Type B pancreatic cell (in vitro differentiated cells): Measurements from ENCODE around the gene RPUSD4. TPM values are rescaled to one million over a fixed set of nuclear protein-coding genes. Genes with fewer than 3 reads are reported as not detected.

Source experiments
- DNase-seq: peaks from one replicate; pipeline ENCODE4 v3.0.0; 2021; ENCODE audit warnings: mixed read lengths; ENCODE audit not compliant: unreplicated experiment; ENCODE audit errors: extremely low spot score
- H3K27ac Mint-ChIP-seq: 2 replicates; pipeline ENCODE4 v1.8.0; 2021; ENCODE audit warnings: mild to moderate bottlenecking, mixed read lengths
- H3K27me3 Mint-ChIP-seq: 2 replicates; pipeline ENCODE4 v1.8.0; 2021; ENCODE audit warnings: mixed read lengths
- H3K36me3 Mint-ChIP-seq: 2 replicates; pipeline ENCODE4 v1.8.0; 2021; ENCODE audit warnings: mixed read lengths
- H3K4me1 Mint-ChIP-seq: one replicate; pipeline ENCODE4 v1.8.0; 2021; ENCODE audit warnings: mixed read lengths; ENCODE audit not compliant: unreplicated experiment
- H3K4me3 Mint-ChIP-seq: 2 replicates; pipeline ENCODE4 v1.8.0; 2021; ENCODE audit warnings: mild to moderate bottlenecking, mixed read lengths
- H3K9me3 Mint-ChIP-seq: 2 replicates; pipeline ENCODE4 v1.8.0; 2021; ENCODE audit warnings: mixed read lengths
- total RNA-seq: library from RNA; stranded (reverse); gene quantifications from 2 replicates; pipeline ENCODE4 v1.2.1, GENCODE V29; 2021; ENCODE audit warnings: low replicate concordance
- TF ChIP-seq, protein P1 (sequence below): fragments of 200-600 bp; sonication (generic); conservative IDR thresholded peaks from 2 replicates; pipeline ENCODE4 v1.5.0; 2021; ENCODE audit warnings: antibody characterized with exemption, mild to moderate bottlenecking

RPUSD4 gene
- total RNA-seq, 1 donor from 2014 or later, result 41.7 TPM

DNA sequence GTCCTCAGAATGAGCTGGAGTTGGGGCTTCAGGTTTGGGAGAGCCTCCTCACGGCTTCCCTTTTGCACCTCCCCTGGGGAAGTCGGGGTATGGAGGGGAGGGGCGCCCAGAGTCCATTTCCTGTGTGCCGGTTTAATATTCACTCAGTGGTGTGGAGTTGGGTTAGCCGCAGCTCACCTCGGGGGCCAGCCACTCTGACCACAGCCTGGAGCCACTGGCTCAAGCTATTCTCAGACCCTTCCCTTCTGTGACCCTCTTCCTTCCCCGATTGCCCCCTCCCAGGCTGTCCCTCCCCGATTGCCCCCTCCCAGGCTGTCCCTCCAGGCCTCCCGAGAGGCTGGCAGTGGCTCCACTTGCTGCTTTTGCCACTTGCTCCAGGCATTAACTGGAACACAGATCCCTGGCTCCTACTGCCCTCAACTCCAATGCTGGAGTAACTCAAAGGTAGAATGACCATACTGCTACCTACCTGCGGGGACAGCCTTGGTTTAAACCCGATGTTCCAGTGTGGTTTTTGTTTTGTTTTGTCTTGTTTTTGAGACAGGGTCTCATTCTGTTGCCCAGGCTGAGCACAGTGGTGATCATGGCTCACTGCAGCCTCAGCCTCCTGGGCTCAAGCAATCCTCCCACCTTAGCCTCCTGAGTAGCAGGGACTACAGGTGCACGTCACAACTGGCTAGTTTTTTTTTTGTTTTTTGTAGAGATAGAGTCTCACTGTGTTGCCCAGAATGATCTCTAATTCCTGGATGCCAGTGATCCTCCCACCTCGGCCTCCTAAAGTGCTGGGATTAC is 29.3 kb downstream of the RPUSD4 start:
- no peak for DNase-seq
- TF ChIP-seq, protein P1, sequence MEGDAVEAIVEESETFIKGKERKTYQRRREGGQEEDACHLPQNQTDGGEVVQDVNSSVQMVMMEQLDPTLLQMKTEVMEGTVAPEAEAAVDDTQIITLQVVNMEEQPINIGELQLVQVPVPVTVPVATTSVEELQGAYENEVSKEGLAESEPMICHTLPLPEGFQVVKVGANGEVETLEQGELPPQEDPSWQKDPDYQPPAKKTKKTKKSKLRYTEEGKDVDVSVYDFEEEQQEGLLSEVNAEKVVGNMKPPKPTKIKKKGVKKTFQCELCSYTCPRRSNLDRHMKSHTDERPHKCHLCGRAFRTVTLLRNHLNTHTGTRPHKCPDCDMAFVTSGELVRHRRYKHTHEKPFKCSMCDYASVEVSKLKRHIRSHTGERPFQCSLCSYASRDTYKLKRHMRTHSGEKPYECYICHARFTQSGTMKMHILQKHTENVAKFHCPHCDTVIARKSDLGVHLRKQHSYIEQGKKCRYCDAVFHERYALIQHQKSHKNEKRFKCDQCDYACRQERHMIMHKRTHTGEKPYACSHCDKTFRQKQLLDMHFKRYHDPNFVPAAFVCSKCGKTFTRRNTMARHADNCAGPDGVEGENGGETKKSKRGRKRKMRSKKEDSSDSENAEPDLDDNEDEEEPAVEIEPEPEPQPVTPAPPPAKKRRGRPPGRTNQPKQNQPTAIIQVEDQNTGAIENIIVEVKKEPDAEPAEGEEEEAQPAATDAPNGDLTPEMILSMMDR, result no peak
- Mint-ChIP-seq H3K4me1 (peaks cover 22% of the 10 kb centered on the region), H3K27ac (no peak overlapping the region), H3K36me3 (peaks cover 5% of the 10 kb centered on the region), H3K4me3 (no peak overlapping the region), H3K27me3 (peaks cover 2% of the 10 kb centered on the region), H3K9me3 (no peaks in the 10 kb centered on the region)

DNA sequence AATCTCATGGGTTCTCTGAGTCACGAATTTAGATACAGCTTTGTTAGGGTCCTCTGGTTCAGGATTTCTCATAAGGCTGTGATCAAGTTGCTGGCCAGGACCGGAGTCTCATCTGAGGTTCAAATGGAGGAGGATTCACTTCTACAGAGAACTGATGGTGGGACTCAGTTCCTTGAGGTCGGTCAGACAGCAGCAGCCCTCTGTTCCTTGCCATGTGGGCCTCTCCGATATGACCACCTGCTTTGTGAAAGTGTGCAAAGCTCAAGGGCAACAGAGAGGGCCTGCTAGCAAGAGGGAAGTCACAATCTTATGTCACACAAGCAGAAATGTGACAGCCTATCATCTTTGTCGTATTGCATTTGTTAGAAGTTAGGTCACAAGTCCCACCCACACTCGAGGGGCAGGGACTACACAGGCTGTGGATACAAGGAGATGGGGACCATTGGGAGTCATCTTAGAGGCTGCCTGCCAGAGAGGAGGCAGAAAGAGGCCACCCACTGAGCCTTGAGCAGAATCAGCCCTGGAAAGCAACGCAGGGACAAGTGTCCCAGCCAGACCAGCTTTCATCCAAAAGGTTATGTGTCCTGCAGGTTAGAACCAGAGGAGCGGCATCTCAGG is 34.5 kb downstream of the RPUSD4 start:
- H3K27ac Mint-ChIP-seq, result no peak overlapping the region
- DNase-seq, result no peak
- no peak overlapping the region for H3K4me3 Mint-ChIP-seq
- peaks cover 2% of the 10 kb centered on the region for H3K27me3 Mint-ChIP-seq
- TF ChIP-seq, protein P1, result no peak
- H3K36me3 Mint-ChIP-seq, result peaks cover 3% of the 10 kb centered on the region
- H3K9me3 Mint-ChIP-seq, result no peaks in the 10 kb centered on the region
- H3K4me1 Mint-ChIP-seq, result peaks cover 14% of the 10 kb centered on the region

DNA sequence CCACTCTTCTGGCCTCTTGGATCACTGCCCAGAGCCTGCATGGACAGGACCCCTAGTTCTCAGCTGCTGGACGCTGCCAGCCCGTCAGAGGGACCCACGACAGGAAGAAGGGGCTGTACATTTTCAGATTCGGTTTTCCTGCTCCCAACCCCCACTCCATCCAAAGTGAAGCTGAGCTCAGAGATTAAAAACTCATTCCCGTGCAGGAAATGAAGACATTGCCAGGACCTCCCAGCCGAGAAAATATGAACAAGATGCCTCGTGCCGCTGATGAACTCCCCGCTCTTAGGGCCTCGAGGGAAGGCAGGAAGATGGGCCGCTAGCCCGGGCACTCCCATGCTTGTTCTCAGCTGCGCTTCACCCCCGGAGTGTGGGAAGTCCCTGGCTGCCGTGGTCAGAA is 36.1 kb downstream of the RPUSD4 start:
- H3K27me3 Mint-ChIP-seq, result peaks cover 2% of the 10 kb centered on the region
- TF ChIP-seq, protein P1, result no peak
- peaks cover 3% of the 10 kb centered on the region for H3K36me3 Mint-ChIP-seq
- DNase-seq, result no peak
- H3K9me3 Mint-ChIP-seq, result no peaks in the 10 kb centered on the region
- H3K27ac Mint-ChIP-seq, result no peak overlapping the region
- H3K4me1 Mint-ChIP-seq, result peaks cover 14% of the 10 kb centered on the region
- no peak overlapping the region for H3K4me3 Mint-ChIP-seq

DNA sequence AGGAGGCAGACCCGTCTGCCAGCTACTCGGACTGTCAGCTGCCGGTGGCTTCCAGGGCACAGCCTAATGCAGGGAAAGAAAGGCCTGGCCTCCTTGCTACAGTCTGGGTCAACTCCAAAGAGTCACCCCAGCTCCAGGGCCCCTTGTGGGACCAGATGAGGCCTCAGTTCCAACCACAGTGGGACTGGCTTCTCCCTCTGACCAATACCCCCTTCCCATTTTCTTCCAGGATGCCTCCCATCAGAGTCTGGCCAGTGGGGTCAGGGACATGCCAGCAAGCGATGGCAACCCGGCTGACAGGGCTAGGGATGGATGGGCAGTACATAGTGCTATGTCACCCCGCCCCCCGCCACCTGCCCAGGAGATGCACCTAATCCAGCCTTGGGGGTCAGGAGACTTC is 36.6 kb downstream of the RPUSD4 start:
- H3K27ac Mint-ChIP-seq, result no peak overlapping the region
- no peaks in the 10 kb centered on the region for H3K9me3 Mint-ChIP-seq
- H3K36me3 Mint-ChIP-seq, result peaks cover 3% of the 10 kb centered on the region
- H3K4me3 Mint-ChIP-seq, result no peak overlapping the region
- TF ChIP-seq, protein P1, result no peak
- peaks cover 2% of the 10 kb centered on the region for H3K27me3 Mint-ChIP-seq
- no peak for DNase-seq
- peaks cover 15% of the 10 kb centered on the region for H3K4me1 Mint-ChIP-seq

DNA sequence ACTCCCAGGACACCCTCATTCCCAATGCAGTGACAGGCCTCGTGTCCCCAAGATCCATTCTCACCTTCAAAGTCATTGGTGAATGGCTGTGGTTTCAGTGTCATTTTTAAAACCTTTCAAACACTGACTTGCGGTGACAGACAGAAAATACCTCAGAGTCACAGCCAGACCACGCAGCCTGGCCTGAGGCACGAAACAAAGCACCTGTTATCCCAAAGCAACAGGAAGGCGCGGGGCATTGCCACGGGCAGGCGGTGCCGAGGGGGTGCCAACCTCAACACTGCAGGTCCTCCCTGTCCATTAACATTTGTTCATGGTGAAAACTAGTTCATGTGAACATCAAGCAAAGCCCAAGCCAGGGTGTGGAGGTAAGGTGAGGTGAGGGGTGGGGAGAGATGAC is 38.2 kb downstream of the RPUSD4 start:
- TF ChIP-seq, protein P1, result no peak
- peaks cover 5% of the 10 kb centered on the region for H3K9me3 Mint-ChIP-seq
- no peak overlapping the region for H3K27ac Mint-ChIP-seq
- peaks cover 23% of the 10 kb centered on the region for H3K4me1 Mint-ChIP-seq
- H3K4me3 Mint-ChIP-seq, result no peak overlapping the region
- peaks cover 2% of the 10 kb centered on the region for H3K27me3 Mint-ChIP-seq
- no peak for DNase-seq
- peaks cover 3% of the 10 kb centered on the region for H3K36me3 Mint-ChIP-seq
